HEK293 (cell line): ENCODE measurements around the gene DNAJC7.

Source experiments
- CTCF ChIA-PET: fragments of 350-600 bp; formaldehyde crosslinking; extraction: SDS; loops from one replicate; lab custom pipeline; 2021; ENCODE audit warnings: antibody characterized with exemption; lab: Yijun Ruan, JAX
- POLR2A ChIA-PET: fragments of 300-600 bp; formaldehyde crosslinking; extraction: SDS; loops from one replicate; lab custom pipeline; 2020; ENCODE audit warnings: antibody characterized with exemption, inconsistent platforms; lab: Yijun Ruan, JAX
- H3K27ac ChIP-seq: fragments of 200-500 bp; sonication (Bioruptor generic); 2 replicates; pipeline ENCODE4 v1.5.1; 2014; ENCODE audit warnings: low read depth, low read length, control low read depth, inconsistent platforms; ENCODE audit errors: extremely low read depth
- H3K36me3 ChIP-seq, 2 experiments: fragments of 200-500 bp in 1 of 2; sonication (Bioruptor generic) in 1 of 2; 1 replicate in 1 of 2; 2 replicates in 1 of 2; pipeline ENCODE4 v1.5.1; 2014 to 2017; ENCODE audit warnings: inconsistent platforms in 2 of 2, low read length in 2 of 2; ENCODE audit not compliant: control insufficient read depth in 2 of 2, insufficient read depth in 1 of 2
- H3K4me1 ChIP-seq: fragments of 200-500 bp; sonication (Bioruptor generic); 2 replicates; pipeline ENCODE4 v1.5.1; 2014; ENCODE audit warnings: mild to moderate bottlenecking, low read length, inconsistent platforms; ENCODE audit not compliant: control insufficient read depth, insufficient read depth
- H3K4me3 ChIP-seq: 2 replicates; pipeline ENCODE4 v1.5.1; 2011; ENCODE audit warnings: low read depth, mild to moderate bottlenecking, control low read depth, low read length, moderate library complexity
- H3K9me3 ChIP-seq: fragments of 200-500 bp; sonication (Bioruptor generic); 2 replicates; pipeline ENCODE4 v1.5.1; 2014; ENCODE audit warnings: low read depth, low read length, inconsistent platforms; ENCODE audit not compliant: control insufficient read depth, insufficient read depth
- BCL11A ChIP-seq: fragments of 450-650 bp; formaldehyde crosslinking; IDR thresholded peaks from 2 replicates; pipeline ENCODE4 v1.5.1; 2016; ENCODE audit warnings: low read depth, missing biosample characterization, missing genetic modification characterization
- MYNN ChIP-seq: fragments of 450-650 bp; formaldehyde crosslinking; IDR thresholded peaks from 2 replicates; pipeline ENCODE4 v1.5.1; 2016; ENCODE audit warnings: missing biosample characterization, missing genetic modification characterization, borderline replicate concordance
- RBAK ChIP-seq: fragments of 450-650 bp; formaldehyde crosslinking; IDR thresholded peaks from 2 replicates; pipeline ENCODE4 v1.5.1; 2016; ENCODE audit warnings: missing biosample characterization, missing genetic modification characterization
- SP3 ChIP-seq: fragments of 450-650 bp; formaldehyde crosslinking; IDR thresholded peaks from 2 replicates; pipeline ENCODE4 v1.5.1; 2016; ENCODE audit warnings: missing biosample characterization, missing genetic modification characterization
- SP7 ChIP-seq: fragments of 450-650 bp; formaldehyde crosslinking; IDR thresholded peaks from 2 replicates; pipeline ENCODE4 v1.5.1; 2016; ENCODE audit warnings: missing biosample characterization, missing genetic modification characterization
- ZBTB21 ChIP-seq: fragments of 450-650 bp; formaldehyde crosslinking; IDR thresholded peaks from 2 replicates; pipeline ENCODE4 v1.5.1; 2017; ENCODE audit warnings: missing biosample characterization, missing genetic modification characterization
- ZFHX2 ChIP-seq: fragments of 450-650 bp; formaldehyde crosslinking; conservative IDR thresholded peaks from 2 replicates; pipeline ENCODE4 v1.5.1; 2016; ENCODE audit warnings: missing biosample characterization, missing genetic modification characterization
- ZFP41 ChIP-seq: fragments of 450-650 bp; formaldehyde crosslinking; IDR thresholded peaks from 2 replicates; pipeline ENCODE4 v1.5.1; 2016; ENCODE audit warnings: missing biosample characterization, missing genetic modification characterization, borderline replicate concordance
- ZNF10 ChIP-seq: fragments of 450-650 bp; formaldehyde crosslinking; IDR thresholded peaks from 2 replicates; pipeline ENCODE4 v1.5.1; 2017; ENCODE audit warnings: missing biosample characterization, missing genetic modification characterization
- ZNF121 ChIP-seq: fragments of 450-650 bp; formaldehyde crosslinking; IDR thresholded peaks from 2 replicates; pipeline ENCODE4 v1.5.1; 2016; ENCODE audit warnings: missing biosample characterization, missing genetic modification characterization
- ZNF174 ChIP-seq: fragments of 450-650 bp; formaldehyde crosslinking; IDR thresholded peaks from 2 replicates; pipeline ENCODE4 v1.5.0; 2017; ENCODE audit warnings: missing biosample characterization, mild to moderate bottlenecking, missing genetic modification characterization
- ZNF2 ChIP-seq: fragments of 450-650 bp; formaldehyde crosslinking; IDR thresholded peaks from 2 replicates; pipeline ENCODE4 v1.5.1; 2016; ENCODE audit warnings: missing biosample characterization, missing genetic modification characterization
- ZNF366 ChIP-seq: fragments of 450-650 bp; formaldehyde crosslinking; conservative IDR thresholded peaks from 2 replicates; pipeline ENCODE4 v1.5.1; 2016; ENCODE audit warnings: missing biosample characterization, missing genetic modification characterization
- ZNF423 ChIP-seq: fragments of 450-650 bp; formaldehyde crosslinking; IDR thresholded peaks from 2 replicates; pipeline ENCODE4 v1.5.1; 2016; ENCODE audit warnings: missing biosample characterization, missing genetic modification characterization
- ZNF433 ChIP-seq: fragments of 450-650 bp; formaldehyde crosslinking; IDR thresholded peaks from 2 replicates; pipeline ENCODE4 v1.5.1; 2016; ENCODE audit warnings: missing biosample characterization, missing genetic modification characterization, low read depth
- ZNF548 ChIP-seq: fragments of 450-650 bp; formaldehyde crosslinking; IDR thresholded peaks from 2 replicates; pipeline ENCODE4 v1.5.1; 2016; ENCODE audit warnings: missing biosample characterization, missing genetic modification characterization
- ZNF600 ChIP-seq: fragments of 450-650 bp; formaldehyde crosslinking; IDR thresholded peaks from 2 replicates; pipeline ENCODE4 v1.5.1; 2016; ENCODE audit warnings: missing biosample characterization, missing genetic modification characterization
- ZNF791 ChIP-seq: fragments of 450-650 bp; formaldehyde crosslinking; IDR thresholded peaks from 2 replicates; pipeline ENCODE4 v1.5.1; 2016; ENCODE audit warnings: missing biosample characterization, missing genetic modification characterization
- TF ChIP-seq, protein P1 (sequence below): fragments of 450-650 bp; formaldehyde crosslinking; IDR thresholded peaks from 2 replicates; pipeline ENCODE4 v1.5.1; 2016; ENCODE audit warnings: missing biosample characterization, missing genetic modification characterization
- TF ChIP-seq, protein P2 (sequence below): fragments of 450-650 bp; formaldehyde crosslinking; IDR thresholded peaks from 2 replicates; pipeline ENCODE4 v1.5.1; 2016; ENCODE audit warnings: missing biosample characterization, missing genetic modification characterization
- TF ChIP-seq, protein P3 (sequence below): fragments of 450-650 bp; formaldehyde crosslinking; IDR thresholded peaks from 2 replicates; pipeline ENCODE4 v1.5.1; 2016; ENCODE audit warnings: missing biosample characterization, missing genetic modification characterization
- TF ChIP-seq, protein P4 (sequence below): fragments of 450-650 bp; formaldehyde crosslinking; IDR thresholded peaks from 2 replicates; pipeline ENCODE4 v1.5.1; 2016; ENCODE audit warnings: missing biosample characterization, missing genetic modification characterization
- TF ChIP-seq, protein P5 (sequence below): fragments of 450-650 bp; formaldehyde crosslinking; IDR thresholded peaks from 2 replicates; pipeline ENCODE4 v1.5.1; 2016; ENCODE audit warnings: missing biosample characterization, missing genetic modification characterization
- TF ChIP-seq, protein P6 (sequence below): fragments of 450-650 bp; formaldehyde crosslinking; IDR thresholded peaks from 2 replicates; pipeline ENCODE4 v1.5.1; 2017; ENCODE audit warnings: missing biosample characterization, missing genetic modification characterization

The DNAJC7 gene

DNA sequence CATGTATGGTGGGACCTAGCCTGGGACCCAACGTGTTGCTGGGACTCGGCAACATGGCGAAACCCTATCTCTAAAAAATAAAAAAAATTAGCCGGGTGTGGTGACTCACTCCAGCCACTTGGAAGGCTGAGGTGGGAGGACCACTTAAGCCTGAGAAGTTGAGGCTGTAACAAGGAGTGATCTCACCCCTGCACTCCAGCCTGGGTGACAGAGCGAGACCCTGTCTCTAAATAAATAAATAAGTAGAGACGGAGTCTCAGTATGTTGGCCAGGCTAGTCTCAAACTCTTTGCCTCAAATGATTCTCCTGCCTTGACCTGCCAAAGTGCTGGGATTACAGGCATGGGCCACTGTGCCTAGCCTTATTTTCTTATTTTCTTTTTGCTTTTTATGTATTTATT is 60.7 kb downstream of the DNAJC7 start (continued):
- TF ChIP-seq SP7 (tag by site-specific recombination) (peak; percentile 35; the same call in 1 of the 2 replicates), SP3 (tag by site-specific recombination) (no peak), RBAK (tag by site-specific recombination) (no peak), ZNF600 (peak; percentile 51; the same call in 1 of the 2 replicates), ZBTB21 (tag by site-specific recombination) (peak; percentile 21; the same call in 1 of the 2 replicates), ZNF433 (no peak), ZNF10 (tag by site-specific recombination) (no peak), ZNF2 (0 out of 2 replicates have a peak, but pooled peaks have one; percentile 24), ZNF791 (tag by site-specific recombination) (no peak), ZNF366 (peak; percentile 42), BCL11A (tag by site-specific recombination) (no peak), ZFHX2 (tag by site-specific recombination) (0 out of 2 replicates have a peak, but pooled peaks have one; percentile 16), ZNF174 (tag by site-specific recombination) (no peak), ZNF548 (tag by site-specific recombination) (no peak), ZNF121 (tag by site-specific recombination) (no peak)
- TF ChIP-seq, protein P1, sequence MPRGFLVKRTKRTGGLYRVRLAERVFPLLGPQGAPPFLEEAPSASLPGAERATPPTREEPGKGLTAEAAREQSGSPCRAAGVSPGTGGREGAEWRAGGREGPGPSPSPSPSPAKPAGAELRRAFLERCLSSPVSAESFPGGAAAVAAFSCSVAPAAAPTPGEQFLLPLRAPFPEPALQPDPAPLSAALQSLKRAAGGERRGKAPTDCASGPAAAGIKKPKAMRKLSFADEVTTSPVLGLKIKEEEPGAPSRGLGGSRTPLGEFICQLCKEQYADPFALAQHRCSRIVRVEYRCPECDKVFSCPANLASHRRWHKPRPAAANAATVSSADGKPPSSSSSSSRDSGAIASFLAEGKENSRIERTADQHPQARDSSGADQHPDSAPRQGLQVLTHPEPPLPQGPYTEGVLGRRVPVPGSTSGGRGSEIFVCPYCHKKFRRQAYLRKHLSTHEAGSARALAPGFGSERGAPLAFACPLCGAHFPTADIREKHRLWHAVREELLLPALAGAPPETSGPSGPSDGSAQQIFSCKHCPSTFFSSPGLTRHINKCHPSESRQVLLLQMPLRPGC (tag by site-specific recombination) = no peak
- TF ChIP-seq, protein P2, sequence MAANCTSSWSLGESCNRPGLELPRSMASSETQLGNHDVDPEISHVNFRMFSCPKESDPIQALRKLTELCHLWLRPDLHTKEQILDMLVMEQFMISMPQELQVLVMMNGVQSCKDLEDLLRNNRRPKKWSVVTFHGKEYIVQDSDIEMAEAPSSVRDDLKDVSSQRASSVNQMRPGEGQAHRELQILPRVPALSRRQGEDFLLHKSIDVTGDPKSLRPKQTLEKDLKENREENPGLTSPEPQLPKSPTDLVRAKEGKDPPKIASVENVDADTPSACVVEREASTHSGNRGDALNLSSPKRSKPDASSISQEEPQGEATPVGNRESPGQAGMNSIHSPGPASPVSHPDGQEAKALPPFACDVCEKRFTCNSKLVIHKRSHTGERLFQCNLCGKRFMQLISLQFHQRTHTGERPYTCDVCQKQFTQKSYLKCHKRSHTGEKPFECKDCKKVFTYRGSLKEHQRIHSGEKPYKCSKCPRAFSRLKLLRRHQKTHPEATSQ (tag by site-specific recombination) = no peak
- TF ChIP-seq, protein P3, sequence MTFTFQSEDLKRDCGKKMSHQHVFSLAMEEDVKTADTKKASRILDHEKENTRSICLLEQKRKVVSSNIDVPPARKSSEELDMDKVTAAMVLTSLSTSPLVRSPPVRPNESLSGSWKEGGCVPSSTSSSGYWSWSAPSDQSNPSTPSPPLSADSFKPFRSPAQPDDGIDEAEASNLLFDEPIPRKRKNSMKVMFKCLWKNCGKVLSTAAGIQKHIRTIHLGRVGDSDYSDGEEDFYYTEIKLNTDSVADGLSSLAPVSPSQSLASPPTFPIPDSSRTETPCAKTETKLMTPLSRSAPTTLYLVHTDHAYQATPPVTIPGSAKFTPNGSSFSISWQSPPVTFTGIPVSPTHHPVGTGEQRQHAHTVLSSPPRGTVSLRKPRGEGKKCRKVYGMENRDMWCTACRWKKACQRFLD (tag by site-specific recombination) = no peak

DNA sequence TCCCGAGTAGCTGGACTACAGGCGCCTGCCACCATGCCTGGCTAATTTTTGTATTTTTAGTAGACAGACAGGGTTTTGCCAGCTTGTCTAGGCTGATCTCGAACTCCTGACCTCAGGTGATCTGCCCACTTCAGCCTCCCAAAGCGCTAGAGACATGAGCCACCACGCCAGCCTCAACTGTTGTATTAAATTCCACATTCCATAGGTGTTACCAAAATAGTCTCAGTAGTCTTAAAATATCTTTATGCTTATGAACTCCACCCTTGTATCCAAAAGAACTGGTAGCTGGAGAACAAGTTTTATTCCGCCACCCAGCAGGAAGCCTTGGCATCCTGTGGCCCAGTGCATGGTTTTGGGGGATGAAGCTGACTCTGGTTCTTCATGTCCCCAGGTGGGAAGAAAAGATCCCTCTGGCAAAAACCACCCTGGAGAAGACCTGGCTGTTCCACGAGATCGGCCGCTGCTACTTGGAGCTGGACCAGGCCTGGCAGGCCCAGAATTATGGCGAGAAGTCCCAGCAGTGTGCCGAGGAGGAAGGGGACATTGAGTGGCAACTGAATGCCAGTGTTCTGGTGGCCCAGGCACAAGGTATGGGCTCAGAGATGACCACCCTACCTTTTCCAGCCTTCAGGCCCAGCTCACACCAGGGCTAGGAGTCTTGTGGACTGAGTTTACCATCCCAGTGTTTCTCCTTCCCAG is 68.3 kb downstream of the DNAJC7 start:
- POLR2A ChIA-PET = interaction anchor here (0.6 to 2.1 kb wide), 3 partner anchors 16 to 29 kb away, joined by 3 to 8 read pairs (median 3); partner anchors contain the start of gene ODAD4
- no peak for TF ChIP-seq ZNF791 (tag by site-specific recombination)
- TF ChIP-seq ZFP41 (tag by site-specific recombination) = no peak
- TF ChIP-seq, all 188 proteins: peak for 0
- Histone ChIP-seq H3K36me3 (peaks cover 0 to 10% of the 10 kb centered on the region in 2 experiments; a peak in 2 of 3 replicates), H3K9me3 (no peaks in the 10 kb centered on the region), H3K4me1 (no peaks in the 10 kb centered on the region), H3K4me3 (no peak overlapping the region), H3K27ac (no peak overlapping the region)
- CTCF ChIA-PET = interaction anchor here (0.9 to 1.9 kb wide), 4 partner anchors 10 to 31 kb away, joined by 3 to 6 read pairs (median 5); partner anchors contain the start of genes ACLY and ODAD4

DNA sequence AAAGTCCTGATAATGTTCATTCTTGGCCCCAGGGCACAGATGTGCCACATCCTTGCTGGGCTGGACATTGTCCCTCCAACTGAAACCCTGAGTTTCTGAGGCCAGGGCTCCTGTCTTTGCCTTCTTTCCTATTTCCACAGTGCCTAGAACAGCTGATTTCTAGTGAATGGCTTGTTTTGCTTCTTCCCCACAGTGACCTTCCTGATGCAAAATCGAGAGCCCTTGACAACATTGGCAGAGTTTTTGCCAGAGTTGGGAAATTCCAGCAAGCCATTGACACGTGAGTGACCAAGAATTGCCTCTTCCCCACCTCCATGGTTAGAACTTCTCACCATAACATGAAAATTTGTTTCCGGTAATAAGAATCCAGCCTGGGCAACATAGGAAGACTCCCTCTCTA is 72.3 kb downstream of the DNAJC7 start:
- peaks cover 0 to 7% of the 10 kb centered on the region in 2 experiments; a peak in 2 of 3 replicates for H3K36me3 ChIP-seq
- H3K4me1 ChIP-seq = no peaks in the 10 kb centered on the region
- ChIA-PET CTCF (no interaction called here), POLR2A (interaction anchor here (1.0 to 1.3 kb wide), 2 partner anchors 12 to 26 kb away, joined by 3 to 4 read pairs; partner anchors contain the start of gene ACLY)
- H3K27ac ChIP-seq = no peak overlapping the region
- H3K4me3 ChIP-seq = no peak overlapping the region
- H3K9me3 ChIP-seq = no peaks in the 10 kb centered on the region
- no peak for TF ChIP-seq ZNF423
- TF ChIP-seq, protein P4, sequence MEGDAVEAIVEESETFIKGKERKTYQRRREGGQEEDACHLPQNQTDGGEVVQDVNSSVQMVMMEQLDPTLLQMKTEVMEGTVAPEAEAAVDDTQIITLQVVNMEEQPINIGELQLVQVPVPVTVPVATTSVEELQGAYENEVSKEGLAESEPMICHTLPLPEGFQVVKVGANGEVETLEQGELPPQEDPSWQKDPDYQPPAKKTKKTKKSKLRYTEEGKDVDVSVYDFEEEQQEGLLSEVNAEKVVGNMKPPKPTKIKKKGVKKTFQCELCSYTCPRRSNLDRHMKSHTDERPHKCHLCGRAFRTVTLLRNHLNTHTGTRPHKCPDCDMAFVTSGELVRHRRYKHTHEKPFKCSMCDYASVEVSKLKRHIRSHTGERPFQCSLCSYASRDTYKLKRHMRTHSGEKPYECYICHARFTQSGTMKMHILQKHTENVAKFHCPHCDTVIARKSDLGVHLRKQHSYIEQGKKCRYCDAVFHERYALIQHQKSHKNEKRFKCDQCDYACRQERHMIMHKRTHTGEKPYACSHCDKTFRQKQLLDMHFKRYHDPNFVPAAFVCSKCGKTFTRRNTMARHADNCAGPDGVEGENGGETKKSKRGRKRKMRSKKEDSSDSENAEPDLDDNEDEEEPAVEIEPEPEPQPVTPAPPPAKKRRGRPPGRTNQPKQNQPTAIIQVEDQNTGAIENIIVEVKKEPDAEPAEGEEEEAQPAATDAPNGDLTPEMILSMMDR (tag by site-specific recombination) = no peak
- TF ChIP-seq MYNN (tag by site-specific recombination) = no peak
- TF ChIP-seq, protein P5, sequence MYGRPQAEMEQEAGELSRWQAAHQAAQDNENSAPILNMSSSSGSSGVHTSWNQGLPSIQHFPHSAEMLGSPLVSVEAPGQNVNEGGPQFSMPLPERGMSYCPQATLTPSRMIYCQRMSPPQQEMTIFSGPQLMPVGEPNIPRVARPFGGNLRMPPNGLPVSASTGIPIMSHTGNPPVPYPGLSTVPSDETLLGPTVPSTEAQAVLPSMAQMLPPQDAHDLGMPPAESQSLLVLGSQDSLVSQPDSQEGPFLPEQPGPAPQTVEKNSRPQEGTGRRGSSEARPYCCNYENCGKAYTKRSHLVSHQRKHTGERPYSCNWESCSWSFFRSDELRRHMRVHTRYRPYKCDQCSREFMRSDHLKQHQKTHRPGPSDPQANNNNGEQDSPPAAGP (tag by site-specific recombination) = no peak
- TF ChIP-seq, protein P6, sequence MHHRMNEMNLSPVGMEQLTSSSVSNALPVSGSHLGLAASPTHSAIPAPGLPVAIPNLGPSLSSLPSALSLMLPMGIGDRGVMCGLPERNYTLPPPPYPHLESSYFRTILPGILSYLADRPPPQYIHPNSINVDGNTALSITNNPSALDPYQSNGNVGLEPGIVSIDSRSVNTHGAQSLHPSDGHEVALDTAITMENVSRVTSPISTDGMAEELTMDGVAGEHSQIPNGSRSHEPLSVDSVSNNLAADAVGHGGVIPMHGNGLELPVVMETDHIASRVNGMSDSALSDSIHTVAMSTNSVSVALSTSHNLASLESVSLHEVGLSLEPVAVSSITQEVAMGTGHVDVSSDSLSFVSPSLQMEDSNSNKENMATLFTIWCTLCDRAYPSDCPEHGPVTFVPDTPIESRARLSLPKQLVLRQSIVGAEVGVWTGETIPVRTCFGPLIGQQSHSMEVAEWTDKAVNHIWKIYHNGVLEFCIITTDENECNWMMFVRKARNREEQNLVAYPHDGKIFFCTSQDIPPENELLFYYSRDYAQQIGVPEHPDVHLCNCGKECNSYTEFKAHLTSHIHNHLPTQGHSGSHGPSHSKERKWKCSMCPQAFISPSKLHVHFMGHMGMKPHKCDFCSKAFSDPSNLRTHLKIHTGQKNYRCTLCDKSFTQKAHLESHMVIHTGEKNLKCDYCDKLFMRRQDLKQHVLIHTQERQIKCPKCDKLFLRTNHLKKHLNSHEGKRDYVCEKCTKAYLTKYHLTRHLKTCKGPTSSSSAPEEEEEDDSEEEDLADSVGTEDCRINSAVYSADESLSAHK = no peak
